Breast epithelium (tissue), 4 donors: ENCODE data around the gene VGF. TPM values are rescaled to one million over a fixed set of nuclear protein-coding genes. Genes with fewer than 3 reads are reported as not detected.
"Not testable (repeated sequence)": the region's sequence is repeated elsewhere in the genome, so short reads cannot be mapped to it uniquely, and the experiment has no call there.

Experiments
- DNase-seq, 2 donors: peaks; one replicate each; pipeline ENCODE4 v3.0.0-alpha.2; 2019; ENCODE audit warnings: low spot score in 2 of 2
- H3K27ac ChIP-seq, 2 donors: fragments of 200-600 bp; sonication (generic) in 1 of 2; one replicate each; pipeline ENCODE4 v1.5.1; 2016 to 2019; ENCODE audit warnings: mild to moderate bottlenecking in 1 of 2
- H3K27me3 ChIP-seq, 2 donors: fragments of 200-600 bp; sonication (generic) in 1 of 2; one replicate each; pipeline versions ENCODE4 v1.5.1 to v1.6.0; 2017 to 2019; ENCODE audit warnings: control low read depth in 1 of 2, mild to moderate bottlenecking in 1 of 2
- H3K36me3 ChIP-seq: fragments of 200-600 bp; one replicate; pipeline ENCODE4 v1.5.1; 2019
- H3K4me1 ChIP-seq, 2 donors: fragments of 200-600 bp; sonication (generic); one replicate each; pipeline ENCODE4 v1.5.1; 2016 to 2019; ENCODE audit warnings: control low read depth in 1 of 2
- H3K4me3 ChIP-seq, 3 donors: fragments of 200-600 bp; sonication (generic); 1 replicate in 2 of 3; 2 replicates in 1 of 3; pipeline ENCODE4 v1.5.1; 2016 to 2019; ENCODE audit warnings: mild to moderate bottlenecking in 3 of 3, moderate library complexity in 2 of 3
- H3K9me3 ChIP-seq, 2 donors: fragments of 200-600 bp; sonication (generic) in 1 of 2; one replicate each; pipeline ENCODE4 v1.5.1; 2016 to 2019; ENCODE audit warnings: control low read depth in 1 of 2
- POLR2A ChIP-seq: fragments of 450-650 bp; IDR thresholded peaks from one replicate; pipeline ENCODE4 v1.6.1; 2016; ENCODE audit warnings: antibody characterized with exemption, mild to moderate bottlenecking, moderate library complexity
- POLR2AphosphoS5 ChIP-seq, 3 donors: sonication (generic); formaldehyde crosslinking; IDR thresholded peaks; one replicate each; pipeline ENCODE4 v1.6.1; 2017; ENCODE audit warnings: antibody characterized with exemption in 3 of 3
- intact Hi-C: fragments of 100-400 bp; cut with DNase I; formaldehyde crosslinking; loops from one replicate; pipeline ENCODE4 v1.15.1; 2023; ENCODE audit warnings: low total_unique reads
- total RNA-seq, 3 donors: library from RNA; depleted of rRNA; stranded (reverse); fragments of >200 nt; gene quantifications; one replicate each; pipeline ENCODE4 v1.1.0, GENCODE V29; 2016
- TF ChIP-seq, protein P1 (sequence below), 3 donors: fragments of 450-650 bp; IDR thresholded peaks; one replicate each; pipeline ENCODE4 v1.5.1; 2016 to 2017; ENCODE audit warnings: antibody characterized with exemption in 3 of 3, mild to moderate bottlenecking in 3 of 3, moderate library complexity in 3 of 3

VGF gene
- total RNA-seq, 3 donors from 2014 or later = 0.16 TPM; not detected in 2

GRCh38 chr7:101113836-101114235 is 51.5 kb downstream of the VGF start:
- Histone ChIP-seq H3K27ac (no peak overlapping the region), H3K27me3 (no peaks in the 10 kb centered on the region), H3K9me3 (no peaks in the 10 kb centered on the region), H3K4me3 (no peak overlapping the region), H3K4me1 (peaks cover 0 to 2% of the 10 kb centered on the region in 2 donors), H3K36me3 (no peaks in the 10 kb centered on the region)
- no peak for DNase-seq
- intact Hi-C loops = no loop called here
- TF ChIP-seq, protein P1, sequence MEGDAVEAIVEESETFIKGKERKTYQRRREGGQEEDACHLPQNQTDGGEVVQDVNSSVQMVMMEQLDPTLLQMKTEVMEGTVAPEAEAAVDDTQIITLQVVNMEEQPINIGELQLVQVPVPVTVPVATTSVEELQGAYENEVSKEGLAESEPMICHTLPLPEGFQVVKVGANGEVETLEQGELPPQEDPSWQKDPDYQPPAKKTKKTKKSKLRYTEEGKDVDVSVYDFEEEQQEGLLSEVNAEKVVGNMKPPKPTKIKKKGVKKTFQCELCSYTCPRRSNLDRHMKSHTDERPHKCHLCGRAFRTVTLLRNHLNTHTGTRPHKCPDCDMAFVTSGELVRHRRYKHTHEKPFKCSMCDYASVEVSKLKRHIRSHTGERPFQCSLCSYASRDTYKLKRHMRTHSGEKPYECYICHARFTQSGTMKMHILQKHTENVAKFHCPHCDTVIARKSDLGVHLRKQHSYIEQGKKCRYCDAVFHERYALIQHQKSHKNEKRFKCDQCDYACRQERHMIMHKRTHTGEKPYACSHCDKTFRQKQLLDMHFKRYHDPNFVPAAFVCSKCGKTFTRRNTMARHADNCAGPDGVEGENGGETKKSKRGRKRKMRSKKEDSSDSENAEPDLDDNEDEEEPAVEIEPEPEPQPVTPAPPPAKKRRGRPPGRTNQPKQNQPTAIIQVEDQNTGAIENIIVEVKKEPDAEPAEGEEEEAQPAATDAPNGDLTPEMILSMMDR (IDR thresholded peaks at IDR 0.05) = no peak
- no peak for TF ChIP-seq POLR2A
- TF ChIP-seq POLR2AphosphoS5 (IDR thresholded peaks at IDR 0.05) = no peak

GRCh38 chr7:101113140-101113539 is 52.2 kb downstream of the VGF start:
- H3K9me3 ChIP-seq, H3K4me3 ChIP-seq, DNase-seq, H3K4me1 ChIP-seq, intact Hi-C loops, H3K27me3 ChIP-seq, H3K36me3 ChIP-seq, H3K27ac ChIP-seq: not testable (repeated sequence)

Other genes starting within 250 kb of the VGF start
- gene MUC3A, start 216.0 kb downstream of the VGF start, total RNA-seq = under 1 TPM; under 0.01 to 0.29 (median 0.16) TPM
- gene MUC12, start 196.0 kb downstream of the VGF start, total RNA-seq = 1 to 10 TPM in 2 of 3 donors, not detected in 1; 1.4 to 5.2 TPM
- under 1 TPM in 1 of 3 donors, not detected in 2; under 0.01 TPM for gene MUC17, start 145.5 kb downstream of the VGF start, total RNA-seq
- 10 to 100 TPM; 14.1 to 21.6 (median 19.9) TPM for gene TRIM56, start 80.1 kb downstream of the VGF start, total RNA-seq
- 10 to 100 TPM in 1 of 3 donors, 1 to 10 TPM in 2; 6.2 to 24.3 (median 7.4) TPM for gene SERPINE1, start 38.5 kb downstream of the VGF start, total RNA-seq
- 10 to 100 TPM; 29.6 to 55.7 (median 44.6) TPM for gene AP1S1, start 11.1 kb downstream of the VGF start, total RNA-seq
- gene NAT16, start 14.7 kb upstream of the VGF start, total RNA-seq = not detected
- gene MOGAT3, start 35.5 kb upstream of the VGF start, total RNA-seq = 1 to 10 TPM in 1 of 3 donors, not detected in 2; 2.6 TPM
- gene PLOD3, start 52.0 kb upstream of the VGF start, total RNA-seq = 10 to 100 TPM; 23.9 to 46.2 (median 43.2) TPM
- 100 to 1,000 TPM in 1 of 3 donors, 10 to 100 TPM in 2; 80.2 to 107 (median 91.4) TPM for gene ZNHIT1, start 52.6 kb upstream of the VGF start, total RNA-seq
- 10 to 100 TPM; 14.4 to 44.6 (median 17.1) TPM for gene CLDN15, start 72.2 kb upstream of the VGF start, total RNA-seq
- 100 to 1,000 TPM; 252 to 432 (median 278) TPM for gene FIS1, start 79.5 kb upstream of the VGF start, total RNA-seq
- gene IFT22, start 156.2 kb upstream of the VGF start, total RNA-seq = 10 to 100 TPM; 19.7 to 33.4 (median 24.5) TPM
- gene COL26A1, start 197.3 kb upstream of the VGF start, total RNA-seq = not detected